ENCODE measurements around the gene ANKRD11.

GRCh38 chr16:89290887-89291286 lies 199.5 kb downstream of the ANKRD11 start:
- TF ChIP-seq CTCF (IDR thresholded peaks at IDR 0.05; ENCODE audit: poor library complexity, severe bottlenecking) (no peak), RAD21 (conservative IDR thresholded peaks at IDR 0.05) (no peak), EZH2 (IDR thresholded peaks at IDR 0.05; ENCODE audit: borderline replicate concordance, insufficient read depth, low read length, poor library complexity, severe bottlenecking) (no peak), REST (IDR thresholded peaks at IDR 0.05; ENCODE audit: borderline replicate concordance) (no peak), POLR2AphosphoS5 (IDR thresholded peaks at IDR 0.05) (no peak), TAF1 (IDR thresholded peaks at IDR 0.05; ENCODE audit: low read depth) (no peak), EP300 (conservative IDR thresholded peaks at IDR 0.05; ENCODE audit: poor library complexity, severe bottlenecking) (no peak), SMC3 (conservative IDR thresholded peaks at IDR 0.05; ENCODE audit: poor library complexity) (no peak), MXI1 (conservative IDR thresholded peaks at IDR 0.05; ENCODE audit: poor library complexity, severe bottlenecking) (no peak)
